Fibroblast of lung (primary cell): ENCODE data around the gene COL15A1. TPM values are rescaled to one million over a fixed set of nuclear protein-coding genes. Genes with fewer than 3 reads are reported as not detected.

Experiments used
- DNase-seq, 2 donors: peaks; one replicate each; pipeline versions ENCODE4 v3.0.0 to v3.0.0-alpha.2; 2010; ENCODE audit warnings: low read depth in 2 of 2
- H2AFZ ChIP-seq: 2 replicates; pipeline ENCODE4 v1.5.1; 2012; ENCODE audit warnings: low read length, control low read depth, inconsistent platforms
- H3K27ac ChIP-seq: 2 replicates; pipeline ENCODE4 v1.5.1; 2011; ENCODE audit warnings: low read length, control low read depth; ENCODE audit not compliant: insufficient read depth
- H3K27me3 ChIP-seq: 2 replicates; pipeline ENCODE4 v1.5.1; 2011; ENCODE audit warnings: mild to moderate bottlenecking, low read length; ENCODE audit not compliant: control insufficient read depth, insufficient read depth
- H3K36me3 ChIP-seq: 2 replicates; pipeline ENCODE4 v1.5.1; 2011; ENCODE audit warnings: low read length; ENCODE audit not compliant: control insufficient read depth, insufficient read depth
- H3K4me1 ChIP-seq: 2 replicates; pipeline ENCODE4 v1.5.1; 2011; ENCODE audit warnings: low read length; ENCODE audit not compliant: control insufficient read depth, insufficient read depth; ENCODE audit errors: extremely low read depth
- H3K4me2 ChIP-seq: 2 replicates; pipeline ENCODE4 v1.5.1; 2011; ENCODE audit warnings: low read length, control low read depth; ENCODE audit not compliant: insufficient read depth; ENCODE audit errors: extremely low read depth
- H3K4me3 ChIP-seq, 4 experiments: fragments of 200-600 bp in 1 of 4; sonication (generic) in 1 of 4; replicated peaks in 1 of 4; 2 replicates each; pipeline ENCODE4 v1.5.1; 2011 to 2016; ENCODE audit warnings: low read length in 4 of 4, low read depth in 3 of 4, mild to moderate bottlenecking in 3 of 4, control low read depth in 2 of 4, inconsistent platforms in 1 of 4, mixed read lengths in 1 of 4; ENCODE audit not compliant: insufficient read depth in 1 of 4; ENCODE audit errors: control extremely low read depth in 1 of 4
- H3K79me2 ChIP-seq: 2 replicates; pipeline ENCODE4 v1.5.1; 2012; ENCODE audit warnings: mild to moderate bottlenecking, low read length, inconsistent platforms; ENCODE audit not compliant: control insufficient read depth, insufficient read depth
- H3K9ac ChIP-seq: 2 replicates; pipeline ENCODE4 v1.5.1; 2011; ENCODE audit warnings: mild to moderate bottlenecking, low read length, control low read depth; ENCODE audit not compliant: insufficient read depth
- H3K9me3 ChIP-seq: 2 replicates; pipeline ENCODE4 v1.5.1; 2012; ENCODE audit warnings: low read depth, low read length; ENCODE audit not compliant: control insufficient read depth, insufficient read depth
- H4K20me1 ChIP-seq: 2 replicates; pipeline ENCODE4 v1.5.1; 2011; ENCODE audit warnings: low read length; ENCODE audit not compliant: control insufficient read depth, insufficient read depth; ENCODE audit errors: extremely low read depth
- EZH2 ChIP-seq: IDR thresholded peaks from 2 replicates; pipeline ENCODE4 v1.5.1; 2012; ENCODE audit warnings: low read length, control low read depth, mild to moderate bottlenecking; ENCODE audit errors: missing control alignments
- polyA plus RNA-seq, 2 donors: library from polyadenylated mRNA; depleted of rRNA in 1 of 2; stranded (reverse) in 1 of 2; unstranded in 1 of 2; fragments of >200 nt; gene quantifications; 2 replicates each; pipeline ENCODE4 v1.2.1, GENCODE V29; 2011 to 2012; ENCODE audit warnings: missing spikeins in 1 of 2
- total RNA-seq: library from RNA; depleted of rRNA; stranded (reverse); fragments of >200 nt; gene quantifications from 2 replicates; pipeline ENCODE4 v1.2.1, GENCODE V29; 2014
- TF ChIP-seq, protein P1 (sequence below), 2 donors: IDR thresholded peaks in 1 of 2; conservative IDR thresholded peaks in 1 of 2; 1 replicate in 1 of 2; 2 replicates in 1 of 2; pipeline ENCODE4 v1.5.1; 2011 to 2012; ENCODE audit warnings: low read length in 2 of 2, control low read depth in 1 of 2, inconsistent platforms in 1 of 2, low read depth in 1 of 2, mild to moderate bottlenecking in 1 of 2

The COL15A1 gene
- total and polyA plus RNA-seq, 2 donors (not counting 1 experiment from before 2014, with no cell fraction given), result 13.3 to 41.0 TPM

- Histone ChIP-seq H3K9ac (no peak overlapping the region), H4K20me1 (no peaks in the 10 kb centered on the region), H3K4me3 (no peak overlapping the region), H3K4me2 (no peak overlapping the region), H3K36me3 (no peaks in the 10 kb centered on the region), H2AFZ (no peak overlapping the region), H3K4me1 (peaks cover 11% of the 10 kb centered on the region), H3K27me3 (no peaks in the 10 kb centered on the region), H3K9me3 (no peaks in the 10 kb centered on the region), H3K79me2 (no peaks in the 10 kb centered on the region), H3K27ac (no peak overlapping the region)
- TF ChIP-seq EZH2, result no peak
- TF ChIP-seq, protein P1, sequence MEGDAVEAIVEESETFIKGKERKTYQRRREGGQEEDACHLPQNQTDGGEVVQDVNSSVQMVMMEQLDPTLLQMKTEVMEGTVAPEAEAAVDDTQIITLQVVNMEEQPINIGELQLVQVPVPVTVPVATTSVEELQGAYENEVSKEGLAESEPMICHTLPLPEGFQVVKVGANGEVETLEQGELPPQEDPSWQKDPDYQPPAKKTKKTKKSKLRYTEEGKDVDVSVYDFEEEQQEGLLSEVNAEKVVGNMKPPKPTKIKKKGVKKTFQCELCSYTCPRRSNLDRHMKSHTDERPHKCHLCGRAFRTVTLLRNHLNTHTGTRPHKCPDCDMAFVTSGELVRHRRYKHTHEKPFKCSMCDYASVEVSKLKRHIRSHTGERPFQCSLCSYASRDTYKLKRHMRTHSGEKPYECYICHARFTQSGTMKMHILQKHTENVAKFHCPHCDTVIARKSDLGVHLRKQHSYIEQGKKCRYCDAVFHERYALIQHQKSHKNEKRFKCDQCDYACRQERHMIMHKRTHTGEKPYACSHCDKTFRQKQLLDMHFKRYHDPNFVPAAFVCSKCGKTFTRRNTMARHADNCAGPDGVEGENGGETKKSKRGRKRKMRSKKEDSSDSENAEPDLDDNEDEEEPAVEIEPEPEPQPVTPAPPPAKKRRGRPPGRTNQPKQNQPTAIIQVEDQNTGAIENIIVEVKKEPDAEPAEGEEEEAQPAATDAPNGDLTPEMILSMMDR (conservative IDR thresholded peaks at IDR 0.05 in 1 of 2, IDR thresholded peaks at IDR 0.05 in 1 of 2; ENCODE audit: low read depth in 1 of 2, low read length in 2 of 2), result no peak
- DNase-seq, result no peak
Measured at GRCh38 chr9:99015448-99015847, 71.7 kb downstream of the COL15A1 start.

DNA sequence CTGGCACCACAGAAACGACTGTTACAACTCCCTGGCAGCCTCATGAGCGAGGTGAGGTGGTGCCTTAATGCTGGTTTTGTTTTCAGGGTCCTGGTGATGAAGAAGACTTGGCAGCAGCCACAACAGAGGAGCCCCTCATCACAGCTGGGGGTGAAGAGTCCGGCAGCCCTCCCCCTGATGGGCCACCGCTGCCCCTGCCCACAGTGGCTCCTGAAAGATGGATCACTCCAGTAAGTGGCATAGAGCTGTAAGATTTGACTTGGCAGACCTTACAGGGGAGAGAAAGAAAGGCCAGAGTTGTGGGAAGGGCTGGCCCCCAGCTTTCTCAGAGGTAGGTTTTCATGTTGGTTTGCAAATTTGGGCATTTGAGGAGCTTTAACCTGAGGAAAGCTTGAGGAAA lies 72.2 kb downstream of the COL15A1 start:
- Histone ChIP-seq H3K9ac (no peak overlapping the region), H3K79me2 (no peaks in the 10 kb centered on the region), H3K9me3 (no peaks in the 10 kb centered on the region), H3K27ac (no peak overlapping the region), H3K4me3 (no peak overlapping the region), H3K4me2 (no peak overlapping the region), H4K20me1 (no peaks in the 10 kb centered on the region), H2AFZ (no peak overlapping the region), H3K4me1 (peaks cover 13% of the 10 kb centered on the region), H3K36me3 (no peaks in the 10 kb centered on the region), H3K27me3 (no peaks in the 10 kb centered on the region)
- no peak for DNase-seq
- TF ChIP-seq, protein P1 (conservative IDR thresholded peaks at IDR 0.05 in 1 of 2, IDR thresholded peaks at IDR 0.05 in 1 of 2; ENCODE audit: low read depth in 1 of 2, low read length in 2 of 2), result no peak
- no peak for TF ChIP-seq EZH2

DNA sequence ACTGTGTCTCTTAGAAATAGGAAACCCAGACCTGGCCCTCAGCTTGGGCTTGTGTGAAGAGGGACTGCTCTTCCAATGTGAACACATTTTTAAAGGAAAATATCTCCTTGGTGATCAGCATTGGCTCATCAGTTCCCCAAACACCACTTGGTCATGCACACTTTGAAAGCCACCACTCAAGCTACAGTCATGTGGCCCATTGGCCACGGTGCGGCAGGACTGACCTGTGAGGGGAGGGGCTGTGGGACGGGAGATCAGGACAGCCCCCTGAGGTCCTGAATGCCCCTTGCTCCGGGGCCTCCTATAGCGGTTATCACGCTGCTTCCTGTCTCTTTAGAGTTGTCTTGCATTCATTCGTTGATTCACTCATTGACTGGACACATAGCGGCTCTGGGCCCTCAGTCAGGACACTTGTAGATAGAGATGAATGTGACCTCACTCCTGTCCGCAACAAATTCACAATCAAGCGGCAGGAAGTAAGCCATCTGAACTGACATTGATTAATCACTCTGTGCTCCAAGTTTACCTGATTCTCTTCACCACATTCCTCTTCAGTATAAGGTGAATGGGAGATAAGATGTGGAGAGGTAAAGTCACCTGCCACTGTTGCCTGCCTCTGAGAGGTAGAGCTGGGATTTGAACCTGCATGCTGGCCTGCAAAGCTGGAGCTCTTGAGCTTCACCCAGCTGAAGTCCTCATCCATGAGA lies 73.1 kb downstream of the COL15A1 start:
- Histone ChIP-seq H3K4me1 (peaks cover 16% of the 10 kb centered on the region), H3K4me3 (no peak overlapping the region), H3K9ac (no peak overlapping the region), H3K9me3 (no peaks in the 10 kb centered on the region), H3K27me3 (no peaks in the 10 kb centered on the region), H3K36me3 (no peaks in the 10 kb centered on the region), H4K20me1 (no peaks in the 10 kb centered on the region), H3K4me2 (no peak overlapping the region), H3K79me2 (no peaks in the 10 kb centered on the region), H2AFZ (no peak overlapping the region), H3K27ac (no peak overlapping the region)
- DNase-seq, result no peak
- TF ChIP-seq, protein P1 (conservative IDR thresholded peaks at IDR 0.05 in 1 of 2, IDR thresholded peaks at IDR 0.05 in 1 of 2; ENCODE audit: low read depth in 1 of 2, low read length in 2 of 2), result no peak
- no peak for TF ChIP-seq EZH2
